ENCODE measurements around the gene PPP1CB. TPM values are rescaled to one million over a fixed set of nuclear protein-coding genes. Genes with fewer than 3 reads are reported as not detected.

PPP1CB gene
- total and polyA plus RNA-seq, 10 of the 15 experiments (the other 5 are each of a cell fraction or from before 2014, with no cell fraction given), result 37.5 to 176 (median 84.9) TPM

DNA sequence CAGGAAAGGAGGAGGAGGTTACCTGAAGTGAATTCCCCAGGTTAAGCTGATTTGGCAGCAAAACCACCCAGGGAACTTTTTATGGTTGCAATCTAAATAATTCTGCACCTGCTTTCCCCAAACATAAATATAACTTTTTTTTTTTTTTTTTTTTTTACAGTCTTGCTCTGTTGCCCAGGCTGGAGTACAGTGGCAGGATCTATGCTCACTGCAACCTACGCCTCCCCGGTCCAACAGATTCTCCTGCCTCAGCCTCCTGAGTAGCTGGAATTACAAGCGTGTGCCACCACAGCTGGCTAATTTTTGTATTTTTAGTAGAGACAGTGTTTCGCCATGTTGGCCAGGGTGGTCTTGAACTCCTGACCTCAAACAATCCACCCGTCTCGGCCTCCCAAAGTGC, 16.1 kb upstream of the PPP1CB start:
- Histone ChIP-seq H3K4me1 (ENCODE audit: control insufficient read depth, insufficient read depth, low read length) (no peaks in the 10 kb centered on the region), H3K9me3 (replicated peaks; ENCODE audit: control insufficient read depth, insufficient read depth, low read length) (no peaks in the 10 kb centered on the region), H3K4me2 (ENCODE audit: control insufficient read depth, insufficient read depth) (no peak overlapping the region), H3K79me2 (ENCODE audit: control insufficient read depth, insufficient read depth, low read length) (no peaks in the 10 kb centered on the region), H3K9ac (ENCODE audit: control insufficient read depth, insufficient read depth, low read length) (no peak overlapping the region), H3K36me3 (ENCODE audit: control insufficient read depth in 2 of 2, insufficient read depth in 2 of 2, low read length in 1 of 2) (no peaks in the 10 kb centered on the region), H3K27me3 (replicated peaks in 1 of 2; ENCODE audit: control insufficient read depth in 2 of 2, insufficient read depth in 2 of 2, low read length in 1 of 2) (no peaks in the 10 kb centered on the region), H3K27ac (ENCODE audit: control insufficient read depth, insufficient read depth) (no peak overlapping the region), H3K4me3 (no peak overlapping the region), H2AFZ (ENCODE audit: control insufficient read depth, low read depth, low read length) (no peak overlapping the region), H4K20me1 (ENCODE audit: control insufficient read depth, insufficient read depth) (no peaks in the 10 kb centered on the region)
- POLR2A ChIA-PET, result no interaction called here
- RAD21 ChIA-PET (ENCODE audit: unreplicated experiment), result no interaction called here
- FAIRE-seq (no peak), DNase-seq (ENCODE audit: low read depth, low spot score) (no peak), ATAC-seq (no peak)
- CTCF ChIA-PET, result no interaction called here
- BruUV-seq (replicated peaks), result no TSS peak
- intact Hi-C loops (cut with micrococcal nuclease; ENCODE audit: unreplicated experiment), result no loop called here
- in situ Hi-C loops (cut with MboI), result no loop called here
- WGBS (ENCODE audit: insufficient coverage, insufficient replicate concordance, low lambda C conversion rate, missing lambda C conversion rate), result 62% methylated on average over 6 of the region's 6 CpGs
- SMC1A ChIA-PET (ENCODE audit: uncharacterized antibody, unreplicated experiment), result interaction anchor here (0.7 kb wide), 1 partner anchor 16 kb away, joined by 3 read pairs; no protein-coding TSS in a partner anchor
- TF ChIP-seq, protein P1, sequence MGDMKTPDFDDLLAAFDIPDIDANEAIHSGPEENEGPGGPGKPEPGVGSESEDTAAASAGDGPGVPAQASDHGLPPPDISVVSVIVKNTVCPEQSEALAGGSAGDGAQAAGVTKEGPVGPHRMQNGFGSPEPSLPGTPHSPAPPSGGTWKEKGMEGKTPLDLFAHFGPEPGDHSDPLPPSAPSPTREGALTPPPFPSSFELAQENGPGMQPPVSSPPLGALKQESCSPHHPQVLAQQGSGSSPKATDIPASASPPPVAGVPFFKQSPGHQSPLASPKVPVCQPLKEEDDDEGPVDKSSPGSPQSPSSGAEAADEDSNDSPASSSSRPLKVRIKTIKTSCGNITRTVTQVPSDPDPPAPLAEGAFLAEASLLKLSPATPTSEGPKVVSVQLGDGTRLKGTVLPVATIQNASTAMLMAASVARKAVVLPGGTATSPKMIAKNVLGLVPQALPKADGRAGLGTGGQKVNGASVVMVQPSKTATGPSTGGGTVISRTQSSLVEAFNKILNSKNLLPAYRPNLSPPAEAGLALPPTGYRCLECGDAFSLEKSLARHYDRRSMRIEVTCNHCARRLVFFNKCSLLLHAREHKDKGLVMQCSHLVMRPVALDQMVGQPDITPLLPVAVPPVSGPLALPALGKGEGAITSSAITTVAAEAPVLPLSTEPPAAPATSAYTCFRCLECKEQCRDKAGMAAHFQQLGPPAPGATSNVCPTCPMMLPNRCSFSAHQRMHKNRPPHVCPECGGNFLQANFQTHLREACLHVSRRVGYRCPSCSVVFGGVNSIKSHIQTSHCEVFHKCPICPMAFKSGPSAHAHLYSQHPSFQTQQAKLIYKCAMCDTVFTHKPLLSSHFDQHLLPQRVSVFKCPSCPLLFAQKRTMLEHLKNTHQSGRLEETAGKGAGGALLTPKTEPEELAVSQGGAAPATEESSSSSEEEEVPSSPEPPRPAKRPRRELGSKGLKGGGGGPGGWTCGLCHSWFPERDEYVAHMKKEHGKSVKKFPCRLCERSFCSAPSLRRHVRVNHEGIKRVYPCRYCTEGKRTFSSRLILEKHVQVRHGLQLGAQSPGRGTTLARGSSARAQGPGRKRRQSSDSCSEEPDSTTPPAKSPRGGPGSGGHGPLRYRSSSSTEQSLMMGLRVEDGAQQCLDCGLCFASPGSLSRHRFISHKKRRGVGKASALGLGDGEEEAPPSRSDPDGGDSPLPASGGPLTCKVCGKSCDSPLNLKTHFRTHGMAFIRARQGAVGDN (IDR thresholded peaks at IDR 0.05), result no peak
- TF ChIP-seq, protein P2, sequence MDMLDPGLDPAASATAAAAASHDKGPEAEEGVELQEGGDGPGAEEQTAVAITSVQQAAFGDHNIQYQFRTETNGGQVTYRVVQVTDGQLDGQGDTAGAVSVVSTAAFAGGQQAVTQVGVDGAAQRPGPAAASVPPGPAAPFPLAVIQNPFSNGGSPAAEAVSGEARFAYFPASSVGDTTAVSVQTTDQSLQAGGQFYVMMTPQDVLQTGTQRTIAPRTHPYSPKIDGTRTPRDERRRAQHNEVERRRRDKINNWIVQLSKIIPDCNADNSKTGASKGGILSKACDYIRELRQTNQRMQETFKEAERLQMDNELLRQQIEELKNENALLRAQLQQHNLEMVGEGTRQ (IDR thresholded peaks at IDR 0.05; ENCODE audit: borderline replicate concordance, low read depth, low read length), result no peak
- TF ChIP-seq FOS (IDR thresholded peaks at IDR 0.05; ENCODE audit: borderline replicate concordance, extremely low read depth, insufficient read length) (no peak), IKZF1 (conservative IDR thresholded peaks at IDR 0.05) (no peak), SRF (IDR thresholded peaks at IDR 0.05; ENCODE audit: low read depth in 2 of 2, low read length in 2 of 2) (no peak), BACH1 (IDR thresholded peaks at IDR 0.05; ENCODE audit: borderline replicate concordance) (no peak), CHD2 (IDR thresholded peaks at IDR 0.05; ENCODE audit: borderline replicate concordance, low read depth, low read length) (no peak), CBX3 (IDR thresholded peaks at IDR 0.05; ENCODE audit: borderline replicate concordance, low read depth) (no peak)
- TF ChIP-seq, protein P3, sequence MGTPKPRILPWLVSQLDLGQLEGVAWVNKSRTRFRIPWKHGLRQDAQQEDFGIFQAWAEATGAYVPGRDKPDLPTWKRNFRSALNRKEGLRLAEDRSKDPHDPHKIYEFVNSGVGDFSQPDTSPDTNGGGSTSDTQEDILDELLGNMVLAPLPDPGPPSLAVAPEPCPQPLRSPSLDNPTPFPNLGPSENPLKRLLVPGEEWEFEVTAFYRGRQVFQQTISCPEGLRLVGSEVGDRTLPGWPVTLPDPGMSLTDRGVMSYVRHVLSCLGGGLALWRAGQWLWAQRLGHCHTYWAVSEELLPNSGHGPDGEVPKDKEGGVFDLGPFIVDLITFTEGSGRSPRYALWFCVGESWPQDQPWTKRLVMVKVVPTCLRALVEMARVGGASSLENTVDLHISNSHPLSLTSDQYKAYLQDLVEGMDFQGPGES (IDR thresholded peaks at IDR 0.05), result no peak
- TF ChIP-seq, protein P4, sequence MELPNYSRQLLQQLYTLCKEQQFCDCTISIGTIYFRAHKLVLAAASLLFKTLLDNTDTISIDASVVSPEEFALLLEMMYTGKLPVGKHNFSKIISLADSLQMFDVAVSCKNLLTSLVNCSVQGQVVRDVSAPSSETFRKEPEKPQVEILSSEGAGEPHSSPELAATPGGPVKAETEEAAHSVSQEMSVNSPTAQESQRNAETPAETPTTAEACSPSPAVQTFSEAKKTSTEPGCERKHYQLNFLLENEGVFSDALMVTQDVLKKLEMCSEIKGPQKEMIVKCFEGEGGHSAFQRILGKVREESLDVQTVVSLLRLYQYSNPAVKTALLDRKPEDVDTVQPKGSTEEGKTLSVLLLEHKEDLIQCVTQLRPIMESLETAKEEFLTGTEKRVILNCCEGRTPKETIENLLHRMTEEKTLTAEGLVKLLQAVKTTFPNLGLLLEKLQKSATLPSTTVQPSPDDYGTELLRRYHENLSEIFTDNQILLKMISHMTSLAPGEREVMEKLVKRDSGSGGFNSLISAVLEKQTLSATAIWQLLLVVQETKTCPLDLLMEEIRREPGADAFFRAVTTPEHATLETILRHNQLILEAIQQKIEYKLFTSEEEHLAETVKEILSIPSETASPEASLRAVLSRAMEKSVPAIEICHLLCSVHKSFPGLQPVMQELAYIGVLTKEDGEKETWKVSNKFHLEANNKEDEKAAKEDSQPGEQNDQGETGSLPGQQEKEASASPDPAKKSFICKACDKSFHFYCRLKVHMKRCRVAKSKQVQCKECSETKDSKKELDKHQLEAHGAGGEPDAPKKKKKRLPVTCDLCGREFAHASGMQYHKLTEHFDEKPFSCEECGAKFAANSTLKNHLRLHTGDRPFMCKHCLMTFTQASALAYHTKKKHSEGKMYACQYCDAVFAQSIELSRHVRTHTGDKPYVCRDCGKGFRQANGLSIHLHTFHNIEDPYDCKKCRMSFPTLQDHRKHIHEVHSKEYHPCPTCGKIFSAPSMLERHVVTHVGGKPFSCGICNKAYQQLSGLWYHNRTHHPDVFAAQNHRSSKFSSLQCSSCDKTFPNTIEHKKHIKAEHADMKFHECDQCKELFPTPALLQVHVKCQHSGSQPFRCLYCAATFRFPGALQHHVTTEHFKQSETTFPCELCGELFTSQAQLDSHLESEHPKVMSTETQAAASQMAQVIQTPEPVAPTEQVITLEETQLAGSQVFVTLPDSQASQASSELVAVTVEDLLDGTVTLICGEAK (IDR thresholded peaks at IDR 0.05; ENCODE audit: borderline replicate concordance), result no peak

All from GM12878 (cell line).